NCI-H460 (cell line): ENCODE measurements around the gene ACAP3. TPM values are rescaled to one million over a fixed set of nuclear protein-coding genes. Genes with fewer than 3 reads are reported as not detected.
A peak's percentile ranks its signal among the peaks of the same experiment; 100 is the strongest.

Experiments used
- DNase-seq: peaks from one replicate; pipeline ENCODE4 v3.0.0-alpha.2; 2016; ENCODE audit warnings: low read depth; ENCODE audit errors: extremely low read depth
- total RNA-seq: library from RNA; depleted of rRNA; stranded (reverse); fragments of >200 nt; shearing (Covaris generic); gene quantifications from 2 replicates; pipeline ENCODE4 v1.2.3, GENCODE V29; 2014

Gene ACAP3
- total RNA-seq, 1 experiment from 2014 or later = 10.3 TPM

DNA sequence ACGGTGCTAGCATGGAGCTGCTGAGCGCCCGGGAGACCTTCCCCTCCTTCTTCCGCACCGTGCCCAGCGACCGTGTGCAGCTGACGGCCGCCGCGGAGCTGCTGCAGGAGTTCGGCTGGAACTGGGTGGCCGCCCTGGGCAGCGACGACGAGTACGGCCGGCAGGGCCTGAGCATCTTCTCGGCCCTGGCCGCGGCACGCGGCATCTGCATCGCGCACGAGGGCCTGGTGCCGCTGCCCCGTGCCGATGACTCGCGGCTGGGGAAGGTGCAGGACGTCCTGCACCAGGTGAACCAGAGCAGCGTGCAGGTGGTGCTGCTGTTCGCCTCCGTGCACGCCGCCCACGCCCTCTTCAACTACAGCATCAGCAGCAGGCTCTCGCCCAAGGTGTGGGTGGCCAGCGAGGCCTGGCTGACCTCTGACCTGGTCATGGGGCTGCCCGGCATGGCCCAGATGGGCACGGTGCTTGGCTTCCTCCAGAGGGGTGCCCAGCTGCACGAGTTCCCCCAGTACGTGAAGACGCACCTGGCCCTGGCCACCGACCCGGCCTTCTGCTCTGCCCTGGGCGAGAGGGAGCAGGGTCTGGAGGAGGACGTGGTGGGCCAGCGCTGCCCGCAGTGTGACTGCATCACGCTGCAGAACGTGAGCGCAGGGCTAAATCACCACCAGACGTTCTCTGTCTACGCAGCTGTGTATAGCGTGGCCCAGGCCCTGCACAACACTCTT is 24.5 kb upstream of the ACAP3 start:
- DNase-seq = no peak

DNA sequence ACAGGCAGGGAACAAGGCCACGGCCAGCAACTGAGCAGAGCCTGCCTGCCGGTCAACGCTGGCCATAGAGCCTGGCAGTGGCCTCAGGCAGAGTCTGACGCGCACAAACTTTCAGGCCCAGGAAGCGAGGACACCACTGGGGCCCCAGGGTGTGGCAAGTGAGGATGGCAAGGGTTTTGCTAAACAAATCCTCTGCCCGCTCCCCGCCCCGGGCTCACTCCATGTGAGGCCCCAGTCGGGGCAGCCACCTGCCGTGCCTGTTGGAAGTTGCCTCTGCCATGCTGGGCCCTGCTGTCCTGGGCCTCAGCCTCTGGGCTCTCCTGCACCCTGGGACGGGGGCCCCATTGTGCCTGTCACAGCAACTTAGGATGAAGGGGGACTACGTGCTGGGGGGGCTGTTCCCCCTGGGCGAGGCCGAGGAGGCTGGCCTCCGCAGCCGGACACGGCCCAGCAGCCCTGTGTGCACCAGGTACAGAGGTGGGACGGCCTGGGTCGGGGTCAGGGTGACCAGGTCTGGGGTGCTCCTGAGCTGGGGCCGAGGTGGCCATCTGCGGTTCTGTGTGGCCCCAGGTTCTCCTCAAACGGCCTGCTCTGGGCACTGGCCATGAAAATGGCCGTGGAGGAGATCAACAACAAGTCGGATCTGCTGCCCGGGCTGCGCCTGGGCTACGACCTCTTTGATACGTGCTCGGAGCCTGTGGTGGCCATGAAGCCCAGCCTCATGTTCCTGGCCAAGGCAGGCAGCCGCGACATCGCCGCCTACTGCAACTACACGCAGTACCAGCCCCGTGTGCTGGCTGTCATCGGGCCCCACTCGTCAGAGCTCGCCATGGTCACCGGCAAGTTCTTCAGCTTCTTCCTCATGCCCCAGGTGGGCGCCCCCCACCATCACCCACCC is 23.6 kb upstream of the ACAP3 start, which contains the start of gene TAS1R3:
TAS1R3 (plus strand) TSS at position 213 of the 898 bp plus-strand sequence; CDS start at position 279, 66 bp downstream.
- peak; percentile 41 for DNase-seq

DNA sequence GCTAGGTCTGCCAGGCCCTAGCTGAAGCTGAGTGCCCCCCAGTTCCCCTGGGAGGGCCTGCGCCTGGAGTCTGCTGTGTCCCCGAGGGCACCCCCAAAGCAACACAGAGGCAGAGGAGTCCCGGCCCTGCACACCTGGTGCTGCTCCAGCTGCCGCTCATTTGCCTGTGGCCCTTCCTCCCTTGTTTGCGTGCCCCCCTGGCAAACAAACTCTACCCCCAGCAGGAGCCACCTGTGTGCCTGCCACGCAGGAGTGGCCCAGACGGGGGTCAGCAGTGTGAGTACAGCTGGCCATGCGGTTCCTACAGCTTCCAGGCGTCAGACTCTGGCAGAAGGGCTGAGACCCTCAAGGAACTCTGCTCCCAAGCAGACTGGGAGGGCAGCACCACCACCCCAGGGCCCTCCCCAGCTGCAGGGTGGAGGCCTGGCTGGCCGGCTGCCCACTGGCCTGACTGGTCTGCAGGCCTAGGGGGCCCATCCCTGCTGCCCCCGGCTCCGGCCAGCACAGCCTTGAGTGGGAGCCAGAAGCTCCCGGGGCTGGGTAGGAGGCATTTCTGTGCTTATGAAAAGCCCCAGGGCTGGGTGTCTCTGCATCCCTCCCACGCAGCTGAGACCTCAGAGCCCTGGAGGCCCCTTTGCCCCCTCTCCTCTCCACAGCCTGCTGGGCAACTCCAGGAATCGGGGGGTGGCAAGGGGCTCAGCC is 22.8 kb upstream of the ACAP3 start:
- DNase-seq = no peak

DNA sequence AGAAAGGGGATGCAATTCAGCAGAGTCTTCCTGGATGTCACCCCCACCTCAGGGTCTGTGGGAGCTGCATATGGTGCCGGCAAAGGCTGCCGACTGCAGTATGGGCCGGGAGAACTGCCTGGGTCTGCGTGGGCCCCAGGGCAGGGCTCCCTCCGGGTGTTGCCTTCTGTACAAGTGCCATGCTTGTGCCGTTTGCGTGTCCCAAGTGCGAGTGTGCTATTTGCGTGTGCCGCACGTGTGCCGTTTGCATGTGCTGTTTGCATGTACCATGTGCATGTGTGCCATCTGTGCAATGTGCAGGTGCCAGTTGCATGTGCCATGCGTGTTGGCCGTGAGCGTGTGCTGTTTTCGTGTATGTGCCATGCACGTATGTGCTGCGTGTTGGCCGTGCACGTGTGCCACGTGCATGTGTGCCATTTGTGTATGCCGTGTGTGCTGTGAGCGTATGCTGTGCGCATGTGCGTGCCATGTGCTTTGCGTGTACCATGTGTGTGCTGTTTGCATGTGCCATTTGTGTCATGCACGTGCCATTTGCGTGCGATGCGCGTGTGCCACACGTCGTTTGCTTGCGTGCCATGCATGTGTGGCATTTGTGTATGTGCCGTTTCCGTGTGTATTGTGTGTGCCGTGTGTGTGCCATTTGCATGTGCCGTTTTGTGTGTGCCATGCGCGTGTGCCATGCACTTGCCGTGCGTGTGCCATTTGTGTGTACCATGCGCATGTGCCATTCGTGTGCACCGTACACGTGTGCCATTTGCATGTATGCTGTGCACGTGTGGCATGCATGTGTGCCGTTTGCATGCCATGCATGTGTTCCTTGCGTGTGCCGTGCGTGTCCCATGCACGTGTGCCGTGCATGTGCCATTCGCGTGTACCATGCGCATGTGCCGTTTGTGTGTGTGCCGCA is 21.8 kb upstream of the ACAP3 start:
- no peak for DNase-seq

DNA sequence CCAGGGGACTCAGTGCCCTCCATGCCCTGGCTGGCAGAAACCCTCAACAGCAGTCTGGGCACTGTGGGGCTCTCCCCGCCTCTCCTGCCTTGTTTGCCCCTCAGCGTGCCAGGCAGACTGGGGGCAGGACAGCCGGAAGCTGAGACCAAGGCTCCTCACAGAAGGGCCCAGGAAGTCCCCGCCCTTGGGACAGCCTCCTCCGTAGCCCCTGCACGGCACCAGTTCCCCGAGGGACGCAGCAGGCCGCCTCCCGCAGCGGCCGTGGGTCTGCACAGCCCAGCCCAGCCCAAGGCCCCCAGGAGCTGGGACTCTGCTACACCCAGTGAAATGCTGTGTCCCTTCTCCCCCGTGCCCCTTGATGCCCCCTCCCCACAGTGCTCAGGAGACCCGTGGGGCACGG is 20.5 kb upstream of the ACAP3 start:
- no peak for DNase-seq

DNA sequence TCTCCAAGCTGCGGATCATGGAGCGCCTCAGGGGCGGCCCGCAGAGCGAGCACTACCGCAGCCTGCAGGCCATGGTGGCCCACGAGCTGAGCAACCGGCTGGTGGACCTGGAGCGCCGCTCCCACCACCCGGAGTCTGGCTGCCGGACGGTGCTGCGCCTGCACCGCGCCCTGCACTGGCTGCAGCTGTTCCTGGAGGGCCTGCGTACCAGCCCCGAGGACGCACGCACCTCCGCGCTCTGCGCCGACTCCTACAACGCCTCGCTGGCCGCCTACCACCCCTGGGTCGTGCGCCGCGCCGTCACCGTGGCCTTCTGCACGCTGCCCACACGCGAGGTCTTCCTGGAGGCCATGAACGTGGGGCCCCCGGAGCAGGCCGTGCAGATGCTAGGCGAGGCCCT is 19.6 kb upstream of the ACAP3 start:
- no peak for DNase-seq

DNA sequence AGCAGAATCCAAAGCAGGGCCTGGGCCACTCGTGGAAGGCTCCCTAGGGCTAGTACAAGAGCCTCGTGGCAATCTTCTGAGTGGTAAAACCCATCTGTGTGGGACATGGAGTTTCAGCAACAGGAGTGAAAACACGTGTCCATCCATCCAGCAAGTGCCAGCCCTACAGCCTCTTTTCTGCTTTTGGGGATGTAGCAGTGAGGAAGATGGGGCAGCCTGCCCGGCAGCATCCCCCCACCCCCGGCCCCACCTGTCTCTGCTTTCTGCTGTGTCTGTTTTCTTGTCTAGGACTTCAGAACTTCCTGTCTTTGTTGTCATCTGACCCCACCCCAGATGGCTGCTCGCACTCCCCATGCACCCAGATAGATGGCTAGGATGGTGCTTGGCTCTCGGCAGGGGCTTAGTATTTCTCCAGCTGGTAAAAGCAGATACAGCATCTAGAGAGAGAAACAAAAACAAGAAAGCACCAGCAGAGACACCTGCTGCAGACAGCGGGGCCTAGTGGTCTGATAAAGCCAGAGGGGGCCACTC is 18.4 kb upstream of the ACAP3 start:
- DNase-seq = no peak

DNA sequence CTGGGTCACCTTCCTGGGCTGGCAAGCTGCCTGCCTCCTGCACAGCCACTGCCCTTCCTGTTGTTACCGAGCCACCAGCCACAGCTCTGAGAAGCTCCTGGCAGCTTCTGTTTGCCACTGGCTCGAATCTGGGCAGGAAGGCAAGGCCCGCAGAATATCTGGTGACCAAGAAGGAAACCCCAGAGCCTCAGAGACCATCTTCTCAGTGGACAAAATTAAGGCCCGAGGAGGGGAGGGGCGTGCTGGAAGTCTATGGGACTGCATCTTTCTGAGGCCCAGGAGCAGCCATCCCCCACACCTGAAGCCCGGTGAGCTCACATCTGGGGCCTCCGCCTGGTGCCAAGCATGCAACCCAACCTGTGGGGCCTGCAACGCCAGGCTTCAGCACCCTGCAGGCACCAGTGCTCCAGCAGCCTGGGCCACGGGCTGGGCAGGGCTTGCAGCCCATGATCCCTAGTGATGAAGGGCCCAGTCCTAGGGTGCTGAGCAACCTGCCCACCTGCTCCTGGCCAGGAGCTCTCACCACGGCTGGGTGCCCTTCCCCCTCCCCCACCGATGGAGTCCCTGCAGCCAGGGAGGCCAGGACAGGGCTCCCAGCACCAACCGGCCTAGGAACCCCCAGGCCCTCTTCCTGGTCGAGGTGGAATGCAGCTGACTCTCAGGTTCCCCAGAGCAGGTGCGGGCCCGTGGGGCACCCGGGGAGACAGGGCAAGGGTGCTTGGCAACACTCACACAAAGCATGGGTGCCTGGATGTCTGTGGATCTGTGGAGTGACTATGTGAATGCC is 17.8 kb upstream of the ACAP3 start:
- no peak for DNase-seq

DNA sequence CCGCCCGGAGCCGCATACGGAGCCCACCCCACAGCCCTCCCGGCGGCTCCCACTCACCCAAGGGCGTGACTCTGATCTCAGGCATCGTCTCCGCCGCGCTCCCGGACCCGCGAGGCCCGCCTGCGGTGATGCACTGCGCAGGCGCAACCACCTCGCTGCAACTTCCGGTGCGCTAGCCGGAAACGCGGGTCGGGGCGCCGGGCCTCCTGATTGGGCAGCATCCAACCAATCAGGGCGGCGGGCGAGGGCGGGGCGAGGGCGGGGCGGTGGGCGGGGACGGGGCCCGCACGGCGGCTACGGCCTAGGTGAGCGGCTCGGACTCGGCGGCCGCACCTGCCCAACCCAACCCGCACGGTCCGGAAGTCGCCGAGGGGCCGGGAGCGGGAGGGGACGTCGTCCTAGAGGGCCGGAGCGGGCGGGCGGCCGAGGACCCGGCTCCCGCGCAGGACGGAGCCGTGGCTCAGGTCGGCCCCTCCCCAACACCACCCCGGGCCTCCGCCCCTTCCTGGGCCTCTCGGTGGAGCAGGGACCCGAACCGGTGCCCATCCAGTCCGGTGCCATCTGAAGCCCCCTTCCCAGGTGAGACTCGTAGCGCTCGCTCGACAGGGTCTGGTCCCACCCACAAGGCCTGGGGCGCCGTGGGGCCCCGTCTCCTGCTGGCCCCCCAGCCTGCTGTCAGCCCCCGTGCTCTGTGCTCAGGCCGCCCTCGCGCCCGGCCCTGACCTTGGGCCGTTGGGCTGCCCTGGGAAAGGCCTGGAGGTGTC is 17.0 kb upstream of the ACAP3 start, which contains the start of the genes CPTP and INTS11:
CPTP (plus strand) TSS at position 279 of the 764 bp plus-strand sequence. CDS start 2,109 bp downstream, outside the sequence.
INTS11 (minus strand) TSS at position 137 of the 764 bp plus-strand sequence; CDS start at position 85, 52 bp downstream.
- DNase-seq = peak; percentile 86

DNA sequence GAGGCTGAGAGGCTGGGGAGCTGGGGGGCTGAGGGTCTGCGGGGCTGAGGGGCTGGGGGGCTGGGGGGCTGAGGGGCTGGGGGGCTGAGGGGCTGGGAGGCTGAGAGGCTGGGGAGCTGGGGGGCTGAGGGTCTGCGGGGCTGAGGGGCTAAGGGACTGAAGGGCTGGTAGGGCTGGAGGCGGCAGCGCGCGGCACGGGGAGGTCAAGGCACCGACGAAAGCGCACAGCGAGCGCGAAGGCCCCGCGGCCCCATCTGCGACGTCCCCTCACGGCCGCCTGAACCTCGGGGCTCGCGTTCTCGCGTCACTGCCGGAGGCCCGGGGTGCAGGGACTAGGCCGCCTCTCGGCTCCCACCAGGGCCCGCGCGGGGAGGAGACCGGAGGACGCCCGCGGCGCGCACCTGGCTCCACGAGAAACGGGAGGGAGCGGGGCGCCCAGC is 16.4 kb upstream of the ACAP3 start:
- DNase-seq = no peak

DNA sequence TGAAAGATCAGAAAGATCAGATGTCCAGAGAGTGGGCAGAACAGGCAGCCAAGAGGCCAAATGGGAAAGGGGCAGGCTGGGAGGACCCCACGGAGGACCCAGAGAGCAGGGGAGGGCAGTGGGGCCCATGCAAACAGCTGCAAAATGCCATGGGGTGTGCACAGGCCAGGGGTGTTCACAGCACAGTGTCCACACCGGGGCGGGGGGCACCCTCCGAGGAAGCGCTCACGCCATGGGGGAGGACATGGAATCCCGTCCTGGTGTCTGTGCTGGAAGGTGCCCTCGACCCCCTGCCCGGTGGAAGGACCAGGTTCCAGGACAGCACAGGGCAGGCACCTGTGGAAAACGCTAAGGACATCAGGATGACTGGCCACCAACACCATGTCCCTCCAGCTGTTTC is 15.2 kb upstream of the ACAP3 start:
- DNase-seq = no peak

DNA sequence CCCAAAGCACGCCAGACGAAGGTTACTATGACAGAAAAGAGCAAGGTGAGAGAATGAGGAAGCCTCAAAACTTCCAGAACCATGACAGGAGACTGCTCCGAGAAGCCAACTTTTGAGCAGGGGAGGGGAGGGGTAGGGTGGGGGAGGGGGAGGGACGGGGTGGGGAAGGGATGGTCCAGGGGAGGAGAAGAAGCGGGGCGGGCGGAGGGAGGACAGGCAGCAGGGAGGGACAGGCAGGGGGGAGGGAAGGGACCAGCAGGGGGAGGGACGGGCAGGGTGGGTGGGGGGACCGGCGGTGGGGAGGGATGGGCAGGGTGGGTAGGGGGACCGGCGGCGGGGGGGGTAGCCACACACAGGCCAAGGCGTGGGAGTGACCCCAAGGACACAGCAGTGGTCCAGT is 14.7 kb upstream of the ACAP3 start:
- no peak for DNase-seq

DNA sequence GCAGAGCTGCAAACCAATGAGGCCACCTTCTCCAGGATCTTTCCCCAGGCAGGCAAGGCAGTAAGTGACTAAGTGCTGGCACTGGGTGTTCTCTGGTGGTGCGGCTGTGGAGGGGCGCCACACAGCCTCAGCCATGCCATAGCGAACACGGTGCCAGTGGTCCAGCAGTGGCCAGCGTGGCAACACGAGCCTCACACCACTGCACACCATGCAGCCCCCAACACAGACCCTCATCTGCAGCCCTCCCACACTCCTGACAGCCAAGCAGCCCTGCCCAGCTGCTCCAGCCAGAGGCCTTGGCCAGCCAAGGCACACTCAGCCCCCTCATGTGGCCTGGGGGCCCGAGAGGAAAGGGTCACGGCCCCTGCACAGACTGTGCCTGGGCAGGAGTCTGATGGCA is 13.7 kb upstream of the ACAP3 start:
- no peak for DNase-seq

DNA sequence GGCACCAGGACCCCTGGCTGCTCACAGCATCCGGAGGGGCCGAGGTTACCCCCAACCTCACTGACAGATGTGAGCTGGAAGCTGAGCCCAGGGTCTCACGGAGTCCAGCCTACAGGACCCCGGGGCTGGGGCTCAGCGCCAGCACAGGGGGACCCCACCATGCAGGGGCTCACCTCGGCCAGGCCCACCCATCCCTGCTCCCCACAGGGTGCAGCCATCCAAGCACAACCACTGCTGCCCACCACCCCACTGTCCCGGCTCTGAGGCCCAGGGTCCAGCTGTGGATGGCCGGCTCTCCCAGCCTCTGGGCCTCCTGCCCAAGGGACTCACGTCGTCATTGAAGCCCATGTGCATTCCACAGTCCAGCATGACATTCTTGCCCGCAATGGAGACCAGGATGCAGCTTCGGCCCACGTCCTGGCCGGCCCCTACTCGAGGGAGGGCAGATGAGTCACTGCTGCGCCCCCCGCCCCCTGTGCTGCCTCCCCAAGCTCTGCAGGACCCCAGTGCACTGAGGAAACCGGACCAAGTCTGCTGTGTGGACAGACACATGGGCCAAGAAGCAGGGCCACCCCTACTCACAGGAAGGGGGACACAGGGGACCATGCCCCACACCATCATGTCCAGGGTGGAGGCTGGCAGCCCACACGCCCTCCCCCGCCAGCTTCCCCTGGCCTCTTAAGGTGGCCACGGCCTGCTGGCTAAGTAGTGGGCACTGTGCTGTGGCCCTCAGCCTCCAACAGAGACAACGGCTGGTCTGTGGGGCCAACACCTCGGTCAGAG is 13.1 kb upstream of the ACAP3 start:
- DNase-seq = no peak

DNA sequence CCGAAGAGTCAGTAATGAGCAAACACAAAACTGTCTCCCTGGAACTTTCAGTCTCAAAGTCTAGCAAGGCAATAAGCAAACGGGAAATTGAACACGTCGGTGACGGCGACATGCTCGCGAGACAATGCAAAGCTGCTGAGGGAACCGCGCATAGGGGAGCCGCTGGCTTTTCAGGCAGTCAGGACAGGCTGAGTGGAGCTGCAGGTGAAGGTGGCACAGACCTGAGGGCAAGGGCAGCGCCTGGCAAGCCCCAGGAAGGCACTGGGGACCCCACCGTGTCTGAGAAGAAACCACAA is 11.9 kb upstream of the ACAP3 start:
- no peak for DNase-seq

DNA sequence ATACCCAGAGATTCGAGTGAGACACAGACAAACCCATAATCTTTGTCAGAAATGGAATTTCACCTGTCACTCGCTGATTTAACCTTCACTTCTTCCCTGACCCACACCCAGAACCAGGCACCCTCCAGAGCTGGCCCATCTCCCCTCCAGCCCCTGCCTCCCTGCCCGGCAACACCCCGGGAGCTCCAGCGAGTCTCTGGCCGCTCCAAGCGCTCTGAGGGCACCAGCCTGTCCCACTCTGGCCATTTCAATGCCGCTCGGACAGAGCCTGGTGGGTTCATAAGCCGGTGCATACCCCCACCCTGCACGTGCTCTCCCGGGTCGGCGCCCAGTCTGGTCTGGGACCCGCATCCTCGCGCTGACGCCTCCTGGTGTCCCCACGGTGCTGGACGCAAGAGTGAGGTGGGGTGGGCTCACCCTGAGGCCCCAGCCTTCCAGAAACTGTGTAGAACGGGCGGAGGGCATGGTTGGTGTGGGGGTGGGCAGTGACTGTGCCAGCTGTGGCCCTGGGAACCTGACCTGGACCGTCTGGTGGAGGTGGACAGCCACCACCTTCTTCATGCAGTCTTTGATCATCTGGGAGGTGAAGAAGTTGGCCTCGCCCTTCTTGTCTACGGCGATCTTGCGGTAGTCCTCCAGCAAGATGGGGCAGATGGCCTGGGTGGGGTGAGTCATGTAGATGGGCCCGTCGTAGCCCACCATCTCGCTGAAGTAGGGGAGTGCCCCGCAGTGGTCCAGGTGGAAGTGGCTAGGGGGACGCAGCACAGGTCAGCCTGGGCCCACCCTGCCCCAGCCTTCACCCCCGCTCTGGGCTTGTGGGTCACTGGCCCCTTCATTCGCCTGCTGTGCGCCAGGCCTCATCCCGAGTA is 11.3 kb upstream of the ACAP3 start:
- DNase-seq = no peak
